Heart right ventricle (tissue), 16 donors: Measurements from ENCODE around the gene POLN. TPM values are rescaled to one million over a fixed set of nuclear protein-coding genes. Genes with fewer than 3 reads are reported as not detected.

Experiments
- ATAC-seq, 8 donors: fragments of 200-7000 bp; cut with Tn5 transposase; one replicate each; pipeline ENCODE4 v1.9.1; 2020; ENCODE audit warnings: mild to moderate bottlenecking in 8 of 8, moderate library complexity in 8 of 8, moderate number of reproducible peaks in 1 of 8
- DNase-seq, 2 donors: peaks; one replicate each; pipeline ENCODE4 v3.0.0-alpha.2; 2020
- H3K27ac ChIP-seq, 10 donors: fragments of 200-600 bp; sonication (generic) in 2 of 10; one replicate each; pipeline versions ENCODE4 v1.5.0 to v1.8.0; 2020 to 2022; ENCODE audit warnings: mild to moderate bottlenecking in 3 of 10
- H3K27me3 ChIP-seq, 7 donors: fragments of 200-600 bp; one replicate each; pipeline ENCODE4 v1.8.0; 2021 to 2022; ENCODE audit warnings: mild to moderate bottlenecking in 2 of 7
- H3K36me3 ChIP-seq, 9 donors: fragments of 200-600 bp; sonication (generic) in 1 of 9; one replicate each; pipeline versions ENCODE4 v1.5.0 to v1.8.0; 2020 to 2022; ENCODE audit warnings: mild to moderate bottlenecking in 2 of 9
- H3K4me1 ChIP-seq, 9 donors: fragments of 200-600 bp; sonication (generic) in 1 of 9; one replicate each; pipeline versions ENCODE4 v1.5.0 to v1.8.0; 2020 to 2022; ENCODE audit warnings: mild to moderate bottlenecking in 4 of 9
- H3K4me3 ChIP-seq, 10 donors: fragments of 200-600 bp; sonication (generic) in 2 of 10; one replicate each; pipeline versions ENCODE4 v1.5.0 to v1.8.0; 2020 to 2022; ENCODE audit warnings: mild to moderate bottlenecking in 7 of 10, moderate library complexity in 2 of 10
- H3K9me3 ChIP-seq, 11 donors: fragments of 200-600 bp in 10 of 11; sonication (generic) in 2 of 11; one replicate each; pipeline versions ENCODE4 v1.5.0 to v1.8.0; 2013 to 2022; ENCODE audit warnings: mild to moderate bottlenecking in 2 of 11, control low read depth in 1 of 11, moderate library complexity in 1 of 11
- CTCF ChIP-seq, 9 donors: fragments of 200-600 bp; sonication (generic) in 2 of 9; IDR thresholded peaks; one replicate each; pipeline versions ENCODE4 v1.5.0 to v1.8.0; 2021 to 2022; ENCODE audit warnings: antibody characterized with exemption in 9 of 9, mild to moderate bottlenecking in 5 of 9, moderate library complexity in 1 of 9
- WGBS, 2 donors: extraction: QIAGEN DNeasy Blood & Tissue Kit; methylation state at CpG; one replicate each; pipeline ENCODE4 v1.1.7; 2013; ENCODE audit warnings: inconsistent platforms in 1 of 2; 5-methylcytosine and 5-hydroxymethylcytosine counted together
- intact Hi-C, 10 donors: fragments of 100-400 bp; cut with DNase I; formaldehyde crosslinking; loops; one replicate each; pipeline versions ENCODE4 v1.11.1 to v1.14.2; 2022
- polyA plus RNA-seq, 2 donors: library from polyadenylated mRNA; stranded (reverse); fragments of 200-250 nt; gene quantifications; one replicate each; pipeline ENCODE4 v1.2.3, GENCODE V29; 2013
- total RNA-seq, 10 donors: library from RNA; stranded (reverse); fragmentation: NEBNext Ultra II Directional in 3 of 10; extraction: Animal tissue kit (Norgen Biotek cat#: 25700) in 3 of 10; gene quantifications; one replicate each; pipeline versions ENCODE4 v1.2.1 to v1.2.4, GENCODE V29; 2021 to 2023
- donor health status: Arrhythmogenic right ventricular cardiomyopathy.
- donor health status: ischemic (EF 13 %, LVEDD 7.1; RV severe dilation, severe dysfunction).
- donor health status: healthy with polysubstance abuse.
- donor health status: DM: no; HTN: yes; CAD: no.
- donor health status: DM: no; HTN: no; CAD: no.
- donor health status: ischemic (EF 25% LVEDD 6.9; RV normal size, moderate dysfunction).
- donor health status: ischemic (EF 25% LVEDD 5.7; RV mildly dilated, moderate dysfunction).
- donor health status: healthy.
- donor health status: DM: yes; HTN: yes; CAD: no.
- donor health status: Ischemic cardiomyopathy.
- donor health status: ischemic (EF 35%, LVEDD 5.7; RV mildly dilated, moderate dysfunction).
- donor health status: nonischemic (EF 11% LVEDD 7.7; RV severe dilation, severe dysfunction).
- donor health status: DM: yes; HTN: yes; CAD: no.
- donor health status: PGD.
- donor health status: ischemic (EF 29% LVEDD 5.4; RV normal size, mild dysfunction).
- donor health status: nonischemic (EF 23%, LVEDD 6.1; RV moderate dilation, normal function).

POLN gene
- total and polyA plus RNA-seq, 12 donors, result 0.97 to 3.1 (median 2.1) TPM

GRCh38 chr4:2103127-2103842 is 138.6 kb downstream of the POLN start:
- H3K27ac ChIP-seq, result no peak overlapping the region
- intact Hi-C loops, result no loop called here
- no peak for TF ChIP-seq CTCF (IDR thresholded peaks at IDR 0.05)
- ATAC-seq, result no peak
- no peak overlapping the region for H3K4me3 ChIP-seq
- H3K36me3 ChIP-seq, result no peaks in the 10 kb centered on the region
- 92 to 96% methylated on average over 5 of the region's 5 CpGs for WGBS, 2 donors
- peaks cover 0 to 44% (median 23%) of the 10 kb centered on the region in 11 donors for H3K9me3 ChIP-seq
- no peaks in the 10 kb centered on the region for H3K4me1 ChIP-seq
- peaks cover 0 to 60% (median 0%) of the 10 kb centered on the region in 7 donors for H3K27me3 ChIP-seq
- no peak for DNase-seq

- Histone ChIP-seq H3K9me3 (peaks cover 0 to 44% (median 23%) of the 10 kb centered on the region in 11 donors), H3K4me1 (no peaks in the 10 kb centered on the region), H3K36me3 (no peaks in the 10 kb centered on the region), H3K4me3 (no peak overlapping the region), H3K27me3 (peaks cover 0 to 52% (median 0%) of the 10 kb centered on the region in 7 donors), H3K27ac (no peak overlapping the region)
- TF ChIP-seq CTCF (IDR thresholded peaks at IDR 0.05), result no peak
- WGBS, 2 donors, result 82 to 83% methylated on average over 4 of the region's 4 CpGs
- ATAC-seq (no peak), DNase-seq (no peak)
- intact Hi-C loops, result no loop called here
Observed at GRCh38 chr4:2102045-2102883, 139.7 kb downstream of the POLN start.

GRCh38 chr4:2101346-2102044 is 140.4 kb downstream of the POLN start:
- H3K9me3 ChIP-seq, result peaks cover 0 to 52% (median 23%) of the 10 kb centered on the region in 11 donors
- intact Hi-C loops, result no loop called here
- ATAC-seq, result no peak
- TF ChIP-seq CTCF (IDR thresholded peaks at IDR 0.05), result no peak
- WGBS, 2 donors, result 84 to 87% methylated on average over 7 of the region's 7 CpGs
- H3K27me3 ChIP-seq, result peaks cover 0 to 49% (median 0%) of the 10 kb centered on the region in 7 donors
- H3K4me1 ChIP-seq, result no peaks in the 10 kb centered on the region
- no peaks in the 10 kb centered on the region for H3K36me3 ChIP-seq
- H3K4me3 ChIP-seq, result no peak overlapping the region
- DNase-seq, result no peak
- no peak overlapping the region for H3K27ac ChIP-seq

- H3K9me3 ChIP-seq, result peaks cover 0 to 19% (median 4%) of the 10 kb centered on the region in 11 donors
- H3K36me3 ChIP-seq, result no peaks in the 10 kb centered on the region
- no peak overlapping the region for H3K27ac ChIP-seq
- ATAC-seq (no peak), DNase-seq (no peak)
- intact Hi-C loops, result no loop called here
- WGBS, 2 donors, result 75 to 77% methylated on average over 7 of the region's 7 CpGs
- no peaks in the 10 kb centered on the region for H3K4me1 ChIP-seq
- peaks cover 0 to 8% (median 0%) of the 10 kb centered on the region in 7 donors for H3K27me3 ChIP-seq
- no peak overlapping the region for H3K4me3 ChIP-seq
- no peak for TF ChIP-seq CTCF (IDR thresholded peaks at IDR 0.05)
Observed at GRCh38 chr4:2096073-2096609, 145.8 kb downstream of the POLN start.
